GM19467 (cell line): ENCODE results near the gene DLK1.

ENCODE experiments used
- ATAC-seq: cut with Tn5 transposase; IDR thresholded peaks from one replicate; pipeline ENCODE4 v1.9.1; 2021; ENCODE audit warnings: mild to moderate bottlenecking, moderate library complexity; ENCODE audit not compliant: unreplicated experiment

DLK1 gene

DNA sequence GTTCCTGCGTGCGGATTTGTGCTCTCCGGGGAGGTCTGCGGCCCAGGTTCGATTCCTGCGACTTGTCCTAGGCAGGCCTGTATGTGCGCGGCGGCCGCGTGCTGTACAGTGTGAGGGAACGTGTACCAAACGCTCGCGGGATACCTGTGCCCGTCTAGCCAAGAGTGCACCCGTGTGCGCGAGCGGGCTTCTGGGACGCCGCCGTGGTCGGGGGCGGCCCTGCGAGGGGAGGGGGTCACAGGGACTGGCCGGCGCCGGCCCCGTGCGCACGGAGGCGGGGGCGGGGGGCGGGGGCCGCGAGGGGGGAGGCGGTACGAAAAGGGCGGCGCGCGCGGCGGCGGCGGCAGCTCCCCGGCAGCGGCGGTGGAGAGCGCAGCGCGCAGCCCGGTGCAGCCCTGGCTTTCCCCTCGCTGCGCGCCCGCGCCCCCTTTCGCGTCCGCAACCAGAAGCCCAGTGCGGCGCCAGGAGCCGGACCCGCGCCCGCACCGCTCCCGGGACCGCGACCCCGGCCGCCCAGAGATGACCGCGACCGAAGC is at the start of gene DLK1:
Gene DLK1, plus strand, starts transcription at position 343 of the 536 bp plus-strand sequence. Its CDS starts 177 bp downstream, at position 520.
- no peak for ATAC-seq

DNA sequence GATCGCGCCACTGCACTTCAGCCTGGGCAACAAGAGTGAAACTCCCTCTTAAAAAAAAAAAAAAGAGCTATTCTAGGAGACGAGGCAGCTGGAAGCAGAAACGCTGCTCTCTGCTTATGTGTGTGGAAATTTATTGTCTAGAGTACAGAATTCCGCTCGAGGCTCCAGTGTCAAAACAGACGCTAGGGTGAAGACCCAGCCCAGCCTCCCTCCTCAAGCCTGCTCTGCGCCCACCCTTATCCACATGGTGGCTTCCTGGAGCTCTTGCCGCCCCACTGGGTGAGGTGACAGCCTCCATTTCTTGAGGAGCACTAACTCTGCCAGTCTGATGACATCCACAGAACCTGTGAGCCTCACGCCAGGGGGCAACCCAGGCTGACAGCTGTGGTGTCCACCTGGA is 49.5 kb upstream of the DLK1 start:
- ATAC-seq, result no peak

DNA sequence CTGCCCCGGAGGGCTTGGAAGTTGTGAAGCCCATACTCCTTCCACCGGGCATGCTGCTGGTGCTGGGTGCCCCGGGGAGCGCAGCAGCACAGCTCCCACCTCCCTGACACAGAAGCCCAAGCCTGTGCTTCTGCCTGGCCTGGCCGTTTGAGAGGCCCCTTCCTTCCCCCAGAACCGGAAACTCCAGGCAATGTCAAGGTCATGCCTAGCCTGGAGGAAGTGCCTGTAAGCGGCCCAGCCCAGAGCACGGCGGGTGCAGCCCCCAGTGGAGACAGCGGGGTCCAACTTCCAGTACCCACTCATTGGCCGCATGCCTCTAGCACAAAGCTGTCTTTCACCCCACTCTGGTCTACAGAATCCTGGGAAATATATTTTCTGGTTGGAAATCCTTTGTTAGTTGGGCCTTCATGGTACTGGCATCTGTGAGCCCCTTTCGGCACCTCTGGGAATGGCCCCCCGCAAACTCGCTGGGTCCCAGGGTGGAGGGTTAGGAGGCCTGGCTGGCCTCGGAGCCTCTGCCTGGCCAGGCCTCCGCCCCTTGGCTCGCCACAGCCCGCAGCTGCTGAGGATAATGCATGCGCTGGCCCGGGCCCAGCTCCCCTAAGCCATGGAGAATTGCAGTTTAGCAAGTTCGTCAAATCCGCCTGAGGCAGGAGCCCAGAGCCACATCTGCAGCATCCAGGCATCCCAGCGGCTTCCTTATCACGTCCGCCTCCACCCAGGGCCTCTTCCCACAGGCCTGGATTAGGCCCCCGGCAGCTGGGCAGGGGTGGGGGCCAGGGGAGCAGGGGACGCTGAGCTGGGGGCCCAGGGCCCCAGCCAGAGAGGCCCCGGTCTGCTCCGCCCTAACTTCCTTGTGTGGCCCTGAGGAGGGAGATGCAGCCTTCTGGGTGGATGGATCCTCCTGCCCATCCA is 48.9 kb upstream of the DLK1 start:
- ATAC-seq, result no peak

DNA sequence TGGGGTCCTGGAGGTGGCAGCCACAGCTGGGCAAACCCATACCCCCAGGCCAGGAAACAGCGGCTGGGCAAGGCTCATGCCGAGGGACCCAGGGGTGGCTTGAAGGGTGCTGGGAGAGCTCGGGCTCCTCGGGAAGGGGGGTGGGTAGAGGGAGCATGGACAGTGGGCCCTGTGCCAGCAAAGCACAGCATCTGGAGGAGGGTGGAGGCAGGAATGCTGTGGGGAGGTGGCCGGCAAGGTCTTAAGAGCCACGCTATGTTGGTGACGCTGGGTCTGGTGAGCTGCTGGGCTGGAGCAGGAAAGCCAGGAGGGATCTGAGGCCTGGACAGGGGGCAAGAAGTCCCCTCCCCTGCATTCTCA is 48.2 kb upstream of the DLK1 start:
- no peak for ATAC-seq

DNA sequence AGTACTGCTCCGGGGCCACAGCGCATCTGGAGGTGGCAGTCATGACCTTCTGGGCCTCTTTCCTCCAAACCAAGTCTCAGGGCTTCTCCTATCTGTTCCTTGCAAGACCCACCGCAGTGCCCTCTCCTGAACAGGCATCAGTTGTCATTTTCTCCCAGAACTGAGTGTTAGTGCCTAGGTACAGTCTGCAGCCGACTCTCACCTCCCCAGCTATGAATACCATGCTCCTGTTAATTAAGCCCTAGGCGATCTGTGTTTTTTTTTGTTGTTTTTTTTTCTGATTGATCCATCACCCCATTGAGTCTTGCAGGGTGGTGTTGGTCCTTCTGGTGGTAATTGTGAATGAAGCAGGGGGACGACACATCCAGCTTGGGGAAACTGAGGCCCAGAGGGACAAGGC is 47.5 kb upstream of the DLK1 start:
- ATAC-seq, result no peak

- ATAC-seq, result no peak
Measured at GRCh38 chr14:100679707-100680438, 46.8 kb upstream of the DLK1 start.

DNA sequence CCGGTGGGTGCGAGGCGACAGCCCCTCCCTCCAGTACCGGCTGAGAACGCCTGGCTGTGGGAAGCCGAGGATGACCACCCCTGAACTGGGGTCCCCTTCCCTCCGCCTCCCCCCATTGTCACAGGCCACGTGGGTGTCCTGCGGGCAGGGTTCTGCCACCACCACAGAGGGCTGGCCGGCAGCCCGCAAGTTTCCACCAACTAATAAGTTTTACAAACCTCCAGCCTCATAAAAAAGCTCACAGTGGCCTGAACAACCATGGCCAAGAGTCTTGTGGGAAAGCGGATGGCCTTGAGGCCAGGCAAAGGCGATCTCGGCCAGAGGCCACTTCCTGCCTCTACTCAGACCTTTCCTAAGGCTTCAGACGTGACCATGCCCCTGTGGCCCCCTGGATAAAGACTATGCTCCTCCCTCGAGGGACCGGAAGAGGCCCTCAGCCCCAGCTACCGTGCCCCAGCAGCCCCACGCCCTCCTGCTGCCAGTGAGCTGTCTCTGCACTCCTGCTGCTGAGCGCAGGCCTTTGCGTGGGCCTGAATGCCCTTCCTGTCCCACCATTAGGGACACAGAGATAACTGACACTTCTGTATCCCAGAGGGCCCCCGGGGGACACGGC is 46.1 kb upstream of the DLK1 start:
- no peak for ATAC-seq

DNA sequence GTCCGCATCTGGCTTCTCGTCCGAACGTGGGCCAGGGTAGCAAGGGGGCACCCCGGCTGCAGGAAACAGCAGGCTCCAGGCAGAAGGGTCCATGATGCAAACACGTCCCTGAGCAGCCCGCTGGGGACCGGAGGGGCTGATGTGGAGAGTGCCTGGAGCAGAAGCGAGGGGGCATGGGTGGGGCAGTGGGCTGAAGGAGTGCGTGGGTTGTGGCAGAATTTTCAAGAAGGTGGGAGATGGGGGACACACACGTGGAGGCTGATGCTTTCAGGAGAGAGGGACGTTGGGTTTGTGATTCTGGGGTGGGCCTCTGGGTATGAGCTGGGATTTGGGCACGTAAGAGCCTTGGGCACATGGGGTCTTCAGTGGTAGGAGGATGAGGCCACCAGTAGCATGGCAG is 45.6 kb upstream of the DLK1 start:
- no peak for ATAC-seq

DNA sequence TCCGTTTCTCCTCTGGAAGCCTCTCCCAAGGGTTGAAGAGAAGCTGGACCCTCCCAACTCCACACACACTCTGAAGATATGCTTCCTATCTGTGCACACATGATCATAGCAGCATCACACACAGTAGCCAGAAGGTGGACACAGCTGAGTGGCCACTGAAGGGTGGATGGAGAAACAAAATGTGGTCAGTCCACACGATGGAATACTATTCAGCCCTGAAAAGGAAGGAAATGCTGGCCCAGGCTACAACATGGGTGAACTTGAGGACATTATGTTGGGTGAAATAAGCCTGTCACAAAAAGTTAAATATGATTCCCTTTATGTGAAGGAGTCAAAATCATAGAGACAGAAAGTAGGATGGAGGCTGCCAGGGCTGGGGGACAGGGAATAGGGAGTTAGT is 43.9 kb upstream of the DLK1 start:
- ATAC-seq, result no peak

GRCh38 chr14:100683578-100683977 is 43.1 kb upstream of the DLK1 start:
- no peak for ATAC-seq

- ATAC-seq, result no peak
Measured at GRCh38 chr14:100684154-100684553, 42.5 kb upstream of the DLK1 start.

GRCh38 chr14:100684961-100685360 is 41.7 kb upstream of the DLK1 start:
- ATAC-seq, result no peak

DNA sequence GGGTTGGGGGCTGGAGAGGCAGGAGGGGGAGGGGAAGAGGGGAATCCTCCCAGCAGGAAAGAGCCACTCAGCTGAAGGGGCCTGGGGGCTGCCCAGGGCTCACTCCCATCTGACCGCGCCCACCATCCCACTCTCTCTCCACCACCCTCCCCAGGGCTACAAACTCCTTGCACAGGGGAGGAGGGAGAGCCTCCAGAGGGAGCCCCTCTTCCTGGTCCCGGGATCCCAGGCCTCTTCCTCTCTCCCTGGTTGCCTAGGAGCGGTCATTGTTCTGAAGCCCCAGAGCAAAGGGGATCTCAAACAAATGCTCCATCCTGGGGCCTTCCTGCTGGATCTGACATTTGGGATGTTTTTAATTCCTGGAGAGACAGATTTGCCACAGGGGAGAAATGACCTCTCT is 39.8 kb upstream of the DLK1 start:
- no peak for ATAC-seq

DNA sequence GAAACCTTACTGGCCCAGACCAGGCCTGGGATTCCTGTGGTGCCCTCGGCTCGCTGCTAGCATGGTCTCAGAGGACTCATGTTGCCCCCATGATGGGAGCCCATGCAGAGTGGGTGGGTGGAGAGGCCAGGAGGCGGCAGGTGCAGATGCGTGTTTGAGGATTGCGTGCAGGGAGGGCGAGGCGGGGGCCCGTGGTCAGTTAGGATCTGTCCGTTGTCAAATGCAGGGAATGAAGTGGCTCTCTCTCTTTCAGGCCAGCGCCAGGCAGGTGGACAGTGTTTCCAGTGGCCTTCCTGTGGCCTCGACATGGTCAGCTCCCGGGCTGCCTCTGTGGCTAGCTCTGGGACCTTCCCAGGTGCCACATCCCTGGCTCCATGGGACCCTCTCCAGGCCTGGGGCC is 39.3 kb upstream of the DLK1 start:
- no peak for ATAC-seq

DNA sequence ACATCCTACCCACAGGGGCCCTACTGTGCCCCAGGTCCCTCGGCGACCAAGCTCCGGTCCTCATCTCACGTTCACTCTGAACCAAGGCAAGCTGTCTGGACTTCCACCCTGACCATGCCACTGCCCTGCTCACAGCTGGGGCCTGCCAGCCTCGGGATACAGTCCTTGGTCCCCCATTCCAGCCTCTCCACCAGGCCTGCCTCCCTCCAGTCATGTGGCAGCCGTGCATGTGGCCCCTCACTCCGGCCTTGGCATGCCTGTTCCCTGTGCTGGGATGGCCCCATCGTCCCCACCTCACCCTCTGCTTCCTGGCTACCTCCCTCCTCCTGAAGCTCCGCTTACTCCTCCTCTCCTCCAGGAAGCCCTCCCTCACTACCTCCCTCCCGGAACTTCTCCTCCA is 38.6 kb upstream of the DLK1 start:
- no peak for ATAC-seq

GRCh38 chr14:100688598-100689461 is 37.9 kb upstream of the DLK1 start:
- no peak for ATAC-seq

DNA sequence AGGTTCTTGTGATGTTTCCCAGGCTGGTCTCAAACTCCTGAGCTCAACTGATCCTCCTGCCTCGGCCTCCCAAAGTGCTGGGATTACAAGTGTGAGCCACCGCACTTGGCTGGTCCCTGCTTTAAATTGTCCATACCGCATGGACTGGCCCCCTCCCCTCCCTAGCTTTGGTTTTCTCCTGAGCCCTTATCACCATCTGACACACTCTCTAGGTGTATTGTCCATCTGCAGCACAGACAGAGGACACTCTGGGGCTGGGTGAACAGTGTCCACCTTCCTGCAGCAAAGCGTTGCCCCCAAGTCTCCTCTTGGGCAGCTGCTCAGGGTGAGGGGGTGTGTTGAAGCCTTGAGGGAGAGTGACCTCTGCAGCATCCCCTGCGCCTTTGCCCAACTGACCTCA is 36.0 kb upstream of the DLK1 start:
- ATAC-seq, result no peak

DNA sequence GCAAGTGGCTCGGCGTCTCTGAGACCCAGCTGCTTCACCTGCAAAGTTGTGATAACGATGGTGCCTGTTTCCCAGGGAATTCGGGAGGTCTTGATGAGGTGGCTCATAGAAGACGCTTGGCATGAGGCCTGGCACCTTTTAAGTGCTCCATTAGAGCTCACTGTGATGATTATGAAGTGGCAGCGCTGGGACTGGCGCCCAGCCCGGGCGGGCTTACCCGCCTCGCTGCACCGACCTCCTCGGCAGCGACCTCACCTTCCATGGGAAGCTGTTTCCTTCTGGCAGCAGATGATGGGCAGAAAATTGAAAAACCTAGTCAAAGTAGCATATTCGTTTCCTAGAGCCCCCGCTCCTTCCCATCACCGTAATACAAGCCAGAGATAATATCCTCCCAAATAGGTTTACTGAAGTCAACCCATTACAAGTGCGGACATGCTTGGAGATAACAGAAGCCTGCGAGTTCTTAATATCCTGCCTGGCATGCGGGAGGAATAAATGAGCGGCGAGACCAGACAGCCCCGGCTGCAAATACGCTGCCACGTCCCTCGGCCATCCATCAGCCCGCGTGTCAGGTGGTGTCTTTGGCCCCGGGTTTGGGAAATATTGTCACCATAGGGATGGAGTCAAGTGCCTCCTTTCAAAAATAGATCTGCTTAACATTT is 35.2 kb upstream of the DLK1 start:
- ATAC-seq, result no peak

DNA sequence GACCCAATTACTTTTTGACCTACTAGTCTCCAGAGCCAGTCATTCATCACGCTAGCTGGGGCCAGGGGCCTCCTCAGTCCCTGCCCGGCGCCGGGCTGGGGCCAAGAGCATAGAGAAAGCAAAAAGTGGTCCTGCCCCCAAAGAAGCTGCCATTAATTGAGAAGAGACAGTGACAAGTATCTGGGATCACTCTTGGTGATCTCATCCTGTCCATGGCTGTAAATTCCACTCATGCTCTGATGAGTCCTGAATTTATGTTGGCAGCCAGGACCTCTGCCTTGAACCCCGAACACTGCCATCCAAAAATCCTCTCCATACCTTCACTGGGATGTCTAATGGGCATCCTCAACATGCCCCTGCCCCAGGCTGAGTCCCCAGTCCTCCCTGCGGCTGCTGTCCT is 34.4 kb upstream of the DLK1 start:
- ATAC-seq, result no peak
